Daoy (cell line): ENCODE measurements around the gene BRMS1L. TPM values are rescaled to one million over a fixed set of nuclear protein-coding genes. Genes with fewer than 3 reads are reported as not detected.
"Not testable (repeated sequence)": the region's sequence is repeated elsewhere in the genome, so short reads cannot be mapped to it uniquely, and the experiment has no call there.

Experiments
- DNase-seq: peaks from one replicate; pipeline ENCODE4 v3.0.0-alpha.2; 2015; ENCODE audit warnings: low read depth
- total RNA-seq: library from RNA; depleted of rRNA; stranded (reverse); fragments of >200 nt; shearing (Covaris generic); gene quantifications from 2 replicates; pipeline ENCODE4 v1.2.3, GENCODE V29; 2014

BRMS1L gene
- total RNA-seq, 1 experiment from 2014 or later = 9.9 TPM

- peak; percentile 46 for DNase-seq
Observed at GRCh38 chr14:35821564-35822411, 4.3 kb upstream of the BRMS1L start.

DNA sequence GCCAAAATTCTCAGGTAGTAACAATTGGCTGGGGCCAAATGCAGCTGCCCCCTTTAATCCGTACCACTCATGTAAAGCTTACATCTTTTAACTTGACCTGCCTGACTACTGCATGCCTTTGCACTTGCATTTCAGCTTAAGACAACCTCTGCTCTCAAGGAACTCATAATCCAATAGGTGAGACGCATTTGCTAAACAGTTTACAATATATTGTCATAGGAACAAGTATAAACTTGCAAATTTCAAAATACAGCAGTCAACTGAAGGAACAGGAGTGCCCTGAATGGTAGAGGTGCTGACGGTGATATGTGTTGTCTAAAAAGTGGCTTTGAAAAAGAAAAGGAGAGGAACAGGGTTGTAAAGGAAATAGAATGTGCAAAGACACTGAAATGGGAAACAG, 3.6 kb upstream of the BRMS1L start:
- no peak for DNase-seq

DNA sequence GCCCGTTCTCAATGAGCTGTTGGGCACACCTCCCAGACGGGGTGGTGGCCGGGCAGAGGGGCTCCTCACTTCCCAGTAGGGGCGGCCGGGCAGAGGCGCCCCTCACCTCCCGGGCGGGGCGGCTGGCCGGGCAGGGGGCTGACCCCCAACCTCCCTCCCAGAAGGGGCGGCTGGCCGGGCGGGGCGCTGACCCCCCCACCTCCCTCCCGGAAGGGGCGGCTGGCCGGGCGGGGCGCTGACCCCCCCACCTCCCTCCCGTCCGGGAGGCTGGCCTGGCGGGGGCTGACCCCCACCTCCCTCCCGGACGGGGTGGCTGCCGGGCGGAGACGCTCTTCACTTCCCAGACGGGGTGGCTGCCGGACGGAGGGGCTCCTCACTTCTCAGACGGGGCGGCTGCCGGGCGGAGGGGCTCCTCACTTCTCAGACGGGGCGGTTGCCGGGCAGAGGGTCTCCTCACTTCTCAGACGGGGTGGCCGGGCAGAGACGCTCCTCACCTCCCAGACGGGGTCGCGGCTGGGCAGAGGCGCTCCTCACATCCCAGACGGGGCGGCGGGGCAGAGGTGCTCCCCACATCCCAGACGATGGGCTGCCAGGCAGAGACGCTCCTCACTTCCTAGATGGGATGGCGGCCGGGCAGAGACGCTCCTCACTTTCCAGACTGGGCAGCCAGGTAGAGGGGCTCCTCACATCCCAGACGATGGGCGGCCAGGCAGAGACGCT, 1.5 kb upstream of the BRMS1L start:
- DNase-seq = not testable (repeated sequence)

DNA sequence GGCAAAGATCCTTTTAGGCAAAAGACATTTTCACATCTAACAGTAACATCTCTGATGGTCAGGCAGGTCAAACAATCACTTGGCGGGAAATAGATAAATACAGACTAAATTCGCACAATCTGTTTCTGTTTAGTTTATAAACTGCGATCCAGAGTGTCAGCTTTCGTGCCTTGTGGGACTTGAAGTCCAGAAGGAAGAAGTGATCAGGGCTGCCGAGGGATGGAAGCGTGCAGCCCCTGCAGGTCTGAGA, 245 bp upstream of the BRMS1L start:
- DNase-seq = no peak

GRCh38 chr14:35826952-35827416, 846 bp downstream of the BRMS1L start:
- no peak for DNase-seq

- DNase-seq = no peak
Observed at GRCh38 chr14:35827678-35828472, 1.7 kb downstream of the BRMS1L start.

DNA sequence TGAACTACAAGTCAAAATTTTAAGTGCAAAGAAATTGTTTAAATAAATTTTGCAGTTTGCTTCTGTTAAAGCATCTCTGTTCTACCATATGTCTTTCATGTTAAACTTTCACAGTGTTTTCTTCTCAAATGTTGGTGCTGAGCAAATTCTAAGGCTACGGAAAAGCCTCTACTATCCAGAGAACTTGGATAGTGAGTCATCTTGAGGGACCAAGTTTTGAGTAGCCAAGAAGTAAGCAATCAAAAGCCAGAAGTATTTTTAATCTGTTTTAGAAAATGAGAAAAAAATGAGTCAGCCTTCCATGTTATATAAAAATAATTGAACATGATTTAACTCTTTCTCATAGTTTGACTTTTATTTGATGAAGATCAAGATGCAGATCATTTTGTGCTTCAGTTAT, 3.3 kb downstream of the BRMS1L start:
- DNase-seq = no peak

DNA sequence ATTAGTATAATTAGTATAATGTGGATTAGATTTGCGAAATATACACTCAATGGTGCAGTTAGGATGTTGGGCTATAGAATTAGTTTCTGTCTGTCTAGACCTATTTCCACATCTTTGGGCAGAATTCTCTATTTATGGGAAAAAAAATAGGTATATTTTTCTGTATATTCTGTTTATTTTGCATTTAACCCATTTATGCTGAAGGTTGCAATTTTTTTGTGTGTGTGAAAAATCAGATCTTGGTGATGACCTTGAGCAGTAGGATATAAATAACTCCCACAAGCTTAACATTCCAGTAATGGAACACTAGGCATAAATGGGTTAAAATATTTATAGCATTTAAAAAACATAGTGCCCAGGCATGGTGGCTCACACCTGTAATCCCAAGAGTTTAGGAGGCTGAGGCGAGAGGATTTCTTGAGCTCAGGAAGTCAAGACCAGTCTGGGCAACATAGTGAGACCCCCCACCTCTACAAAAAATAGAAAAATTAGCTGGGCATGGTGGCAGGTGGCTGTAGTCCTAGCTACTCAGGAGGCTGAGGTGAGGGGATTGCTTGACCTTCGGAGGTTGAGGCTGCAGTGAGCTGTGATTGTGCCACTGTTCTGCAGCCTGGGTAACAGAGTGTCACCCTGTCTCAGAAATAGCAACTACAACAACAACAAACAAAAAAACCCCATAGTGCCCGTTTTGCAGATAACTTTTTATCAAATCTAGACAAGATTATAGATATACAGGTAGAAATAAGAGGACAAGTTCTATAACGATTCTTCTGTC, 9.3 kb downstream of the BRMS1L start:
- no peak for DNase-seq

DNA sequence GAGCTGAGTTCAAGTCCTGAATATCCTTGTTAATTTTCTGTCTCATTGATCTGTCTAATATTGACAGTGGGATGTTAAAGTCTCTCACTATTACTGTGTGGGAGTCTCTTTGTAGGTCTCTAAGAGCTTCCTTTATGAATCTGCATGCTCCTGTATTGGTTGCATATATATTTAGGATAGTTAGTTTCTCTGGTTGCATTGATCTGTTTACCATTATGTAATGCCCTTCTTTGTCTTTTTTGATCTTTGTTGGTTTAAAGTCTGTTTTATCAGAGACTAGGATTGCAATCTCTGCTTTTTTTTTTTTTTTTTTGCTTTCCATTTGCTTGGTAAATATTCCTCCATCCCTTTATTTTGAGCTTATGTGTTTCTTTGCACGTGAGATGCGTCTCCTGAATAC, 15.6 kb downstream of the BRMS1L start:
- DNase-seq = not testable (repeated sequence)

- DNase-seq = not testable (repeated sequence)
Observed at GRCh38 chr14:35842245-35842644, 16.1 kb downstream of the BRMS1L start.

DNA sequence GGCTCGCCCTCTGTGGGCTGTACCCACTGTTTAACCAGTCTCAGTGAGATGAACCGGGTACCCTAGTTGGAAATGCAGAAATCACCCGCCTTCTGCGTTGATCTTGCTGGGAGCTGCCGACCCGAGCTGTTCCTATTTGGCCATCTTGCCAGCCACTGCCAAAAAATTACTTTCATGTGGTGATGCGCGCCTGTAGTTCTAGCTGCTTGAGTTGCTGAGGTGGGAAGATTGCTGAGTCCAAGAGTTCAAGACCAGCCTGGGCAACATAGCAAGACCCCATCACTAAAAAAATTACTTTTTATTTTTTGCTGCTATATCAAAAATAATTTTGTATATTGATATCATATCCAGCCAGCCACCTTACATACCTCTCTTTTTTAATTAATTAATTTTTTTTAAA, 18.4 kb downstream of the BRMS1L start:
- DNase-seq = no peak

- no peak for DNase-seq
Observed at GRCh38 chr14:35847636-35848035, 21.5 kb downstream of the BRMS1L start.

- DNase-seq = no peak
Observed at GRCh38 chr14:35849122-35849521, 23.0 kb downstream of the BRMS1L start.

GRCh38 chr14:35851823-35852222, 25.7 kb downstream of the BRMS1L start:
- no peak for DNase-seq

GRCh38 chr14:35853225-35853624, 27.1 kb downstream of the BRMS1L start:
- no peak for DNase-seq

- DNase-seq = no peak
Observed at GRCh38 chr14:35854696-35855270, 28.6 kb downstream of the BRMS1L start.

- DNase-seq = no peak
Observed at GRCh38 chr14:35855876-35856481, 29.8 kb downstream of the BRMS1L start.

DNA sequence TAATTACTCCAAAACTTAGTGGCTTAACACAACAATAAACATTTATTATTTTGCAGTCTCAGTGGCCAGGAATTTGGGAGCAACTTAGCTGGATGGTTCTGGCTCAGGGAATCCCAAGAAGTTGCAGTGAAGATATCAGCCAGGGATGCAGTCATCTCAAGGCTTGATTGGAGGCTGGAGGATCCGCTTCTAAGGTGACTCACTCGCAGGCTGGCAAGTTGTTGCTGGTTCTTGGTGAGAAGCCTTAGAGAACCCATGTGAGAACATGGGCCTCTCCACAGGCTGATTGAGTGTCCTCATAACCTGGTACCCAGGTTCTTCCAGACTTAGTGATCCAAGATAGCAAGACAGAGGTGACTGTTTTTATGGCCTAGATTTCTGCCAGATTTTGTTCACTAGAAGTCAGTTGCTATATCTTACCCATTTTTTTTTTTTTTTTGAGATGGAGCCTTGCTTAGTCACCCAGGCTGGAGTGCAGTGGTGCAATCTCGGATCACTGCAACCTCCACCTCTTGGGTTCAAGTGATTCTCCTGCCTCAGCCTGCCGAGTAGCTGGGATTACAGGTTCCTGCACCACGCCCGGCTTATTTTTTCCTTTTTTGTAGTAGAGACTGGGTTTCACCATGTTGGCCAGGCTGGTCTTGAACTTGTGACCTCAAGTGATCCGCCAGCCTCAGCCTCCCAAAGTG, 32.5 kb downstream of the BRMS1L start:
- peak; percentile 31 for DNase-seq

GRCh38 chr14:35861204-35861868, 35.2 kb downstream of the BRMS1L start:
- DNase-seq = no peak
